Erythroblast (primary cell): Measurements from ENCODE around the gene PRKCE.

Experiments used
- GATA1 ChIP-seq: IDR thresholded peaks from 2 replicates; pipeline ENCODE4 v1.6.1; 2011; ENCODE audit warnings: low read depth, mild to moderate bottlenecking, control low read depth, low read length, moderate library complexity
- POLR2A ChIP-seq: IDR thresholded peaks from 2 replicates; pipeline ENCODE4 v1.6.1; 2011; ENCODE audit warnings: mild to moderate bottlenecking, low read length

GRCh38 chr2:45908316-45909170 lies 257.1 kb downstream of the PRKCE start:
- TF ChIP-seq POLR2A (no peak), GATA1 (no peak)
